Measurements from ENCODE around the gene SCAANT1.

- TF ChIP-seq EZH2 (IDR thresholded peaks at IDR 0.05; ENCODE audit: low read depth, low read length, severe bottlenecking), result no peak
- TF ChIP-seq RFX5 (IDR thresholded peaks at IDR 0.05; ENCODE audit: borderline replicate concordance, low read depth, low read length), result no peak
- TF ChIP-seq CTCF (IDR thresholded peaks at IDR 0.05; ENCODE audit: control extremely low read depth in 1 of 3, insufficient read depth in 1 of 3, low read depth in 1 of 3, low read length in 3 of 3), result no peak
- no peak for TF ChIP-seq GABPA (IDR thresholded peaks at IDR 0.05; ENCODE audit: borderline replicate concordance, insufficient read depth, low read length)
- no peak for TF ChIP-seq HDAC2 (IDR thresholded peaks at IDR 0.05; ENCODE audit: borderline replicate concordance in 1 of 2, low read depth in 2 of 2, low read length in 2 of 2)
- TF ChIP-seq, protein P1, sequence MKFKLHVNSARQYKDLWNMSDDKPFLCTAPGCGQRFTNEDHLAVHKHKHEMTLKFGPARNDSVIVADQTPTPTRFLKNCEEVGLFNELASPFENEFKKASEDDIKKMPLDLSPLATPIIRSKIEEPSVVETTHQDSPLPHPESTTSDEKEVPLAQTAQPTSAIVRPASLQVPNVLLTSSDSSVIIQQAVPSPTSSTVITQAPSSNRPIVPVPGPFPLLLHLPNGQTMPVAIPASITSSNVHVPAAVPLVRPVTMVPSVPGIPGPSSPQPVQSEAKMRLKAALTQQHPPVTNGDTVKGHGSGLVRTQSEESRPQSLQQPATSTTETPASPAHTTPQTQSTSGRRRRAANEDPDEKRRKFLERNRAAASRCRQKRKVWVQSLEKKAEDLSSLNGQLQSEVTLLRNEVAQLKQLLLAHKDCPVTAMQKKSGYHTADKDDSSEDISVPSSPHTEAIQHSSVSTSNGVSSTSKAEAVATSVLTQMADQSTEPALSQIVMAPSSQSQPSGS (IDR thresholded peaks at IDR 0.05; ENCODE audit: low read length), result no peak
- no peak for TF ChIP-seq SP1 (IDR thresholded peaks at IDR 0.05; ENCODE audit: low read depth, low read length)
- no peak for TF ChIP-seq NRF1 (IDR thresholded peaks at IDR 0.05; ENCODE audit: low read depth, low read length)
- TF ChIP-seq CHD2 (IDR thresholded peaks at IDR 0.05; ENCODE audit: low read length), result no peak
- TF ChIP-seq ZNF274 (IDR thresholded peaks at IDR 0.05; ENCODE audit: borderline replicate concordance, extremely low read depth, low read length), result no peak
- no peak for TF ChIP-seq JUN (IDR thresholded peaks at IDR 0.05; ENCODE audit: low read depth, low read length)
These were observed 41.6 kb downstream of the SCAANT1 start for GRCh38 chr3:63870615-63871005.
